KMS-11 (cell line): ENCODE results near the gene NRXN3.

Experiments used
- H2AFZ ChIP-seq: fragments of 200-600 bp; sonication (generic); 2 replicates; pipeline ENCODE4 v1.6.1; 2016; ENCODE audit warnings: antibody characterized with exemption, mixed run types, low read depth
- H3K27ac ChIP-seq: fragments of 200-600 bp; sonication (generic); 2 replicates; pipeline ENCODE4 v1.6.1; 2016; ENCODE audit warnings: mild to moderate bottlenecking, mixed run types
- H3K27me3 ChIP-seq: fragments of 200-600 bp; sonication (generic); 2 replicates; pipeline ENCODE4 v1.6.1; 2017; ENCODE audit warnings: mild to moderate bottlenecking, low read depth, mixed run types, moderate library complexity; ENCODE audit not compliant: insufficient read depth
- H3K36me3 ChIP-seq: fragments of 200-600 bp; sonication (generic); 2 replicates; pipeline ENCODE4 v1.6.1; 2017; ENCODE audit warnings: mild to moderate bottlenecking, mixed run types; ENCODE audit not compliant: insufficient read depth
- H3K4me1 ChIP-seq: fragments of 200-600 bp; sonication (generic); 2 replicates; pipeline ENCODE4 v1.6.1; 2016; ENCODE audit warnings: mild to moderate bottlenecking, low read depth, mixed run types; ENCODE audit not compliant: poor library complexity, severe bottlenecking
- H3K4me2 ChIP-seq: fragments of 200-600 bp; sonication (generic); 2 replicates; pipeline ENCODE4 v1.7.0; 2016; ENCODE audit warnings: mild to moderate bottlenecking, mixed run types
- H3K4me3 ChIP-seq: fragments of 200-600 bp; sonication (generic); IDR thresholded peaks from 2 replicates; pipeline ENCODE4 v1.6.1; 2017; ENCODE audit warnings: low read depth, low read length, mixed read lengths; ENCODE audit not compliant: insufficient read depth
- H3K79me2 ChIP-seq: fragments of 200-600 bp; sonication (generic); 2 replicates; pipeline ENCODE4 v1.6.1; 2016; ENCODE audit warnings: low read depth, mixed run types; ENCODE audit not compliant: insufficient read depth
- H3K9ac ChIP-seq: fragments of 200-600 bp; sonication (generic); 2 replicates; pipeline ENCODE4 v1.6.1; 2016; ENCODE audit warnings: mild to moderate bottlenecking, mixed run types
- H4K20me1 ChIP-seq: fragments of 200-600 bp; sonication (generic); 2 replicates; pipeline ENCODE4 v1.6.1; 2016; ENCODE audit warnings: mild to moderate bottlenecking, mixed run types; ENCODE audit not compliant: insufficient read depth
- TF ChIP-seq, protein P1 (sequence below): fragments of 200-600 bp; sonication (generic); conservative IDR thresholded peaks from 2 replicates; pipeline ENCODE4 v1.6.1; 2017; ENCODE audit warnings: low read depth, mild to moderate bottlenecking, antibody characterized with exemption, low read length, moderate library complexity, mixed read lengths

NRXN3 gene

DNA sequence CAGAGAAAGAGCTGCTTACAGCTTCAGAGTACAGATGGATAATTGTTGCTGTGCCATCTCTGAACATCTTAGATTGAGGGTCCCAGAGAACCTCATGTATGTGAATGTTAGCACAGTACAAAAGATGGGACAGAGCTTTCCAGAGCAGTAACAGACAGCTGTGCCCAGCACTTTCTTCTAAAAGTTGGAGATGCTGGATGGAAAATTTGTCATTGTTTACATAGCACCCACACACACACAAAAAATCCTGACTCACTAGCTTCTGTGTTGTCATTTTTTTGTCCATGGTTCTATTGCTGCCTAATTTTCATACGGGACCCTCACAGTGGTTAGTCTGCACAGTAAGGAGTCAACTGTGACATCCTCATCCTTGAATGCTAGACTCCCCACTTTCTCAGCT lies 1666.4 kb downstream of the NRXN3 start:
- H3K27me3 ChIP-seq = no peaks in the 10 kb centered on the region
- no peak overlapping the region for H3K4me3 ChIP-seq
- H3K4me1 ChIP-seq = no peaks in the 10 kb centered on the region
- no peaks in the 10 kb centered on the region for H4K20me1 ChIP-seq
- TF ChIP-seq, protein P1, sequence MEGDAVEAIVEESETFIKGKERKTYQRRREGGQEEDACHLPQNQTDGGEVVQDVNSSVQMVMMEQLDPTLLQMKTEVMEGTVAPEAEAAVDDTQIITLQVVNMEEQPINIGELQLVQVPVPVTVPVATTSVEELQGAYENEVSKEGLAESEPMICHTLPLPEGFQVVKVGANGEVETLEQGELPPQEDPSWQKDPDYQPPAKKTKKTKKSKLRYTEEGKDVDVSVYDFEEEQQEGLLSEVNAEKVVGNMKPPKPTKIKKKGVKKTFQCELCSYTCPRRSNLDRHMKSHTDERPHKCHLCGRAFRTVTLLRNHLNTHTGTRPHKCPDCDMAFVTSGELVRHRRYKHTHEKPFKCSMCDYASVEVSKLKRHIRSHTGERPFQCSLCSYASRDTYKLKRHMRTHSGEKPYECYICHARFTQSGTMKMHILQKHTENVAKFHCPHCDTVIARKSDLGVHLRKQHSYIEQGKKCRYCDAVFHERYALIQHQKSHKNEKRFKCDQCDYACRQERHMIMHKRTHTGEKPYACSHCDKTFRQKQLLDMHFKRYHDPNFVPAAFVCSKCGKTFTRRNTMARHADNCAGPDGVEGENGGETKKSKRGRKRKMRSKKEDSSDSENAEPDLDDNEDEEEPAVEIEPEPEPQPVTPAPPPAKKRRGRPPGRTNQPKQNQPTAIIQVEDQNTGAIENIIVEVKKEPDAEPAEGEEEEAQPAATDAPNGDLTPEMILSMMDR = no peak
- H3K79me2 ChIP-seq = no peaks in the 10 kb centered on the region
- no peaks in the 10 kb centered on the region for H3K36me3 ChIP-seq
- H2AFZ ChIP-seq = no peak overlapping the region
- no peak overlapping the region for H3K9ac ChIP-seq
- H3K27ac ChIP-seq = no peak overlapping the region
- no peak overlapping the region for H3K4me2 ChIP-seq

- no peaks in the 10 kb centered on the region for H3K79me2 ChIP-seq
- H3K4me2 ChIP-seq = no peak overlapping the region
- no peaks in the 10 kb centered on the region for H4K20me1 ChIP-seq
- no peak overlapping the region for H2AFZ ChIP-seq
- no peak overlapping the region for H3K4me3 ChIP-seq
- H3K27me3 ChIP-seq = no peaks in the 10 kb centered on the region
- no peaks in the 10 kb centered on the region for H3K4me1 ChIP-seq
- TF ChIP-seq, protein P1 = no peak
- H3K27ac ChIP-seq = no peak overlapping the region
- H3K9ac ChIP-seq = no peak overlapping the region
- no peaks in the 10 kb centered on the region for H3K36me3 ChIP-seq
Measured at GRCh38 chr14:79837699-79838098, 1667.5 kb downstream of the NRXN3 start.

DNA sequence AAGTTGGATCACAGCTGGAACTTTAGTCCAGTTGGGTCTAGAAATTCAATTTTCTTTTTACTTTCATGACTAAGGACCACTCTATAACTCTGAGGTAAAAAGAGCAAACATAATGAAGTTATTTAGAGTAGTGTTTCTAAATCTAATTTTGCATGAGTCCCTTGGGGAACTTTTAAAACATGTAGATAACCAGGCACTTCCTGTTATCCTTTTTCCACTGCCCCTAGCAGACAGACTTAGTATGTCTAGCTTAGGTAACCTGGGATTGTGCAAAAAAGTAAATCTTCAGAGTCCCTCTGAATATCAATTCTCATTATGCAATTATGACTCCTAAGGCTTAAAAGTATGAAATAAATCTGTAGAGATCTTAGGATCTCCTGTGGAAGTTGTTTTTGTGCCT lies 1669.9 kb downstream of the NRXN3 start:
- Histone ChIP-seq H3K9ac (no peak overlapping the region), H3K4me3 (no peak overlapping the region)

GRCh38 chr14:79840831-79841230 lies 1670.7 kb downstream of the NRXN3 start:
- TF ChIP-seq, protein P1 = no peak
- Histone ChIP-seq H3K27me3 (no peaks in the 10 kb centered on the region), H3K27ac (no peak overlapping the region), H2AFZ (no peak overlapping the region), H3K4me2 (no peak overlapping the region), H4K20me1 (no peaks in the 10 kb centered on the region), H3K36me3 (no peaks in the 10 kb centered on the region), H3K79me2 (no peaks in the 10 kb centered on the region), H3K4me1 (no peaks in the 10 kb centered on the region), H3K9ac (no peak overlapping the region), H3K4me3 (no peak overlapping the region)

More for the DNA sequence above, 1669.9 kb downstream of the NRXN3 start:
- TF ChIP-seq, protein P1 = no peak
- no peaks in the 10 kb centered on the region for H3K27me3 ChIP-seq
- H2AFZ ChIP-seq = no peak overlapping the region
- H3K4me1 ChIP-seq = no peaks in the 10 kb centered on the region
- no peak overlapping the region for H3K4me2 ChIP-seq
- H3K36me3 ChIP-seq = no peaks in the 10 kb centered on the region
- no peaks in the 10 kb centered on the region for H4K20me1 ChIP-seq
- no peaks in the 10 kb centered on the region for H3K79me2 ChIP-seq
- H3K27ac ChIP-seq = no peak overlapping the region
